GM18867 (cell line): Measurements from ENCODE around the gene FRG2B.
"Not testable (repeated sequence)": the region's sequence is repeated elsewhere in the genome, so short reads cannot be mapped to it uniquely, and the experiment has no call there.

Experiments
- ATAC-seq: cut with Tn5 transposase; IDR thresholded peaks from one replicate; pipeline ENCODE4 v1.9.1; 2021; ENCODE audit warnings: mild to moderate bottlenecking, moderate library complexity; ENCODE audit not compliant: unreplicated experiment

The FRG2B gene

DNA sequence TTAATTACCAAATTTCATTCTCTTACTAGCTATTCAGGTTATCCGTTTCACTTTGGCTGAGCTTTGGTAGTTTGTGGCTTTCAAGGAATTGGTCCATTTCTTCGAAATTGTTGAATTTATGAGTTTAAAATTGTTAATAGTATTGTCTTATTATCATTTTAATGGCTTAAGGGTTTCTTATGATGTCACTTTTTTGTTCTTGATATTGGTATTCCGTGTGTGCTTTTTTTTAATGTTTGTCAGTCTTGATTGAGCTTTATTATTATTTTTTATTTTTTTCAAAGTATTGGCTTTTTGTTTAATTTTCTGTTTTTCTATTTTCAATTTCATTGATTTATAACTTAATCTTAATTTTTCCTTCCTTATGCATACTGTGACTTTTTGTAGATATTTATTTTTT is 25.9 kb downstream of the FRG2B start:
- no peak for ATAC-seq

DNA sequence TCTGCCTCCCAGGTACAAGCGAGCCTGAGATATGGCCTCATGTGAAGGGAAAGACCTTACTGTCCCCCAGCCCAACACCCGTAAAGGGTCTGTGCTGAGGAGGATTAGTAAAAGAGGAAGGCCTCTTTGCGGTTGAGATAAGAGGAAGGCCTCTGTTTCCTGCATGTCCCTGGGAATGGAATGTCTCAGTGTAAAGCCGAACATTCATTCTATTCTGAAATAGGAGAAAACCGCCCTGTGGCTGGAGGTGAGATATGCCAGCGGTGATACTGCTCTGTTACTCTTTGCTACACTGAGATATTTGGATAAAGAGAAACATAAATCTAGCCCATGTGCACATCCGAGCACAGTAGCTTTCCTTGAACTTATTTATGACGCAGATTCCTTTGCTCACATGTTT is 26.7 kb downstream of the FRG2B start:
- ATAC-seq, result not testable (repeated sequence)

GRCh38 chr10:133592716-133593115 is 33.9 kb downstream of the FRG2B start:
- no peak for ATAC-seq

- no peak for ATAC-seq
Observed at GRCh38 chr10:133590970-133591359, 35.6 kb downstream of the FRG2B start.

DNA sequence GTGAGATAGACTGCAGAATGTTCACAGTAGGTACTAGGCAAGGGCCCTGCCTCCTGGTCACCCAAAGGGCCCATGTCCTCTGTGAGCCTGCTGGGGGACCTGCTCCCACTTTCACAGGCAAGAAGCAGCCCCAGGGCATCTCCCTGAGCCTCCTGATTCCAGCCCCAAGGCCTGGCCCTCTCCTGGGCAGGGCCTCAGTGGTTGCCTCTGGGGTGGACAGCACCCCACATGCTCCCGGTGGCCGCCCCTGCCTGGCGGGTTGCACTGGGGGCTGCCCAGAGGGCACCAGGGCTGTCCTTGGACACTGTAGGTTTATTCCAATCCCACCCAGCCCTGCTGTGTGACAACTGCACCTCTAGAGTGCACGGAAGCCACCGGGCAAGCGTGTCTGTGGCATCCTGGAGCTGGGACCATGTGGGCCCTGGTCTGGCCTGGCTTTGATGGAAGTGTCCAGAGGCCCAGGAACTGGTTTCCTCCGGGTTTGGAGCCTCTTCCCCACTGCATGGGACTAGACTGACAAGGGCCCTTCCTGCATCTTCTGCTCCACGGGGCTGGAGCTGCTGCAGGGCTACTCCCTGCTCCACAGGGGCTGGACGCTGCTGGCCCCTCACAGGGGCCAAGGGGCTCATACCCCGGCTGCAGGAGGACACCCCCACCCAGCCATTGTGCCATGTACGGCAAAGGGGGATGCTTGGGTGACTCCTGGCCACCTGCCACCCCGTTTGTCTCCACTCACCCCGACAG is 36.2 kb downstream of the FRG2B start:
- ATAC-seq, result no peak

- not testable (repeated sequence) for ATAC-seq
Observed at GRCh38 chr10:133577037-133577436, 49.6 kb downstream of the FRG2B start.
